GM12878 (cell line): ENCODE data around the gene HOXB13. TPM values are rescaled to one million over a fixed set of nuclear protein-coding genes. Genes with fewer than 3 reads are reported as not detected.

Experiments used
- ATAC-seq: fragments of 200-7000 bp; cut with Tn5 transposase; 3 replicates; pipeline ENCODE4 v1.9.1; 2020; ENCODE audit warnings: mild to moderate bottlenecking, moderate library complexity
- BruUV-seq: library from RNA; stranded (reverse); fragments of 400-500 nt; replicated peaks from 2 replicates; lab custom pipeline; 2021; lab: Mats Ljungman, UMichigan
- CTCF ChIA-PET: fragments of 300-600 bp; sonication (Branson Sonifier 250); formaldehyde crosslinking; extraction: SDS; loops from one replicate; lab custom pipeline; 2021; ENCODE audit warnings: inconsistent platforms; lab: Yijun Ruan, JAX
- POLR2A ChIA-PET: fragments of 350-600 bp; formaldehyde crosslinking; extraction: SDS; loops from one replicate; lab custom pipeline; 2021; ENCODE audit warnings: inconsistent platforms; lab: Charles Lee
- RAD21 ChIA-PET: fragments of 300-600 bp; sonication (Branson Sonifier 250); formaldehyde crosslinking; loops from one replicate; lab custom pipeline; 2023; ENCODE audit warnings: antibody characterized with exemption; ENCODE audit not compliant: unreplicated experiment; lab: Charles Lee
- SMC1A ChIA-PET: fragments of 300-600 bp; sonication (Branson Sonifier 250); formaldehyde crosslinking; loops from one replicate; lab custom pipeline; 2023; ENCODE audit not compliant: unreplicated experiment, uncharacterized antibody; lab: Charles Lee
- DNase-seq: peaks from one replicate; pipeline ENCODE4 v3.0.0-alpha.2; 2011; ENCODE audit warnings: low read depth, low spot score
- FAIRE-seq: peaks from 3 replicates; lab custom pipeline; 2011; peaks lifted over from hg19 to GRCh38; lab: Jason Lieb, UNC
- H2AFZ ChIP-seq: 2 replicates; pipeline ENCODE4 v1.6.0; 2011; ENCODE audit warnings: low read depth, low read length, control low read depth; ENCODE audit not compliant: control insufficient read depth
- H3K27ac ChIP-seq: 2 replicates; pipeline ENCODE4 v1.5.1; 2011; ENCODE audit warnings: control low read depth; ENCODE audit not compliant: control insufficient read depth, insufficient read depth
- H3K27me3 ChIP-seq, 2 experiments: replicated peaks in 1 of 2; 2 replicates each; pipeline versions ENCODE4 v1.6.0 to v1.6.1; 2011; ENCODE audit warnings: low read length in 1 of 2; ENCODE audit not compliant: control insufficient read depth in 2 of 2, insufficient read depth in 2 of 2
- H3K36me3 ChIP-seq, 2 experiments: 2 replicates each; pipeline ENCODE4 v1.5.1; 2011; ENCODE audit warnings: low read length in 1 of 2; ENCODE audit not compliant: control insufficient read depth in 2 of 2, insufficient read depth in 2 of 2
- H3K4me1 ChIP-seq: 2 replicates; pipeline ENCODE4 v1.6.1; 2011; ENCODE audit warnings: mild to moderate bottlenecking, low read length, moderate library complexity, mixed read lengths; ENCODE audit not compliant: control insufficient read depth, insufficient read depth
- H3K4me2 ChIP-seq: 2 replicates; pipeline ENCODE4 v1.6.0; 2011; ENCODE audit warnings: control low read depth; ENCODE audit not compliant: control insufficient read depth, insufficient read depth
- H3K4me3 ChIP-seq: fragments of 200-600 bp; sonication (generic); 2 replicates; pipeline ENCODE4 v1.5.1; 2016
- H3K79me2 ChIP-seq: 2 replicates; pipeline ENCODE4 v1.6.0; 2011; ENCODE audit warnings: low read length; ENCODE audit not compliant: control insufficient read depth, insufficient read depth
- H3K9ac ChIP-seq: 2 replicates; pipeline ENCODE4 v1.8.0; 2011; ENCODE audit warnings: low read length, control low read depth, mixed read lengths; ENCODE audit not compliant: control insufficient read depth, insufficient read depth
- H3K9me3 ChIP-seq: replicated peaks from 3 replicates; pipeline ENCODE4 v1.5.1; 2011; ENCODE audit warnings: mild to moderate bottlenecking, low read length; ENCODE audit not compliant: control insufficient read depth, insufficient read depth
- H4K20me1 ChIP-seq: 2 replicates; pipeline ENCODE4 v1.6.0; 2011; ENCODE audit not compliant: control insufficient read depth, insufficient read depth
- ATF7 ChIP-seq: fragments of 450-650 bp; IDR thresholded peaks from 2 replicates; pipeline ENCODE4 v1.6.1; 2016; ENCODE audit warnings: low read depth, mild to moderate bottlenecking
- FOXK2 ChIP-seq: fragments of 450-650 bp; IDR thresholded peaks from 2 replicates; pipeline ENCODE4 v1.6.1; 2017; ENCODE audit warnings: mild to moderate bottlenecking, moderate library complexity
- MTA2 ChIP-seq: fragments of 450-650 bp; IDR thresholded peaks from 2 replicates; pipeline ENCODE4 v1.6.1; 2016; ENCODE audit warnings: low read depth, mild to moderate bottlenecking, moderate library complexity
- RCOR1 ChIP-seq: conservative IDR thresholded peaks from 2 replicates; pipeline ENCODE4 v1.6.1; 2012; ENCODE audit warnings: low read depth, low read length, improper control_type of control experiment
- SUZ12 ChIP-seq: fragments of 200-600 bp; sonication (generic); IDR thresholded peaks from one replicate; pipeline ENCODE4 v1.6.1; 2018; ENCODE audit warnings: antibody characterized with exemption, mild to moderate bottlenecking; ENCODE audit not compliant: unreplicated experiment
- WGBS: methylation state at CpG from one replicate; pipeline ENCODE4 v1.1.6; 2016; ENCODE audit warnings: low lambda C conversion rate; ENCODE audit not compliant: insufficient replicate concordance, insufficient coverage; ENCODE audit errors: missing lambda C conversion rate; 5-methylcytosine and 5-hydroxymethylcytosine counted together
- in situ Hi-C: fragments of 300-500 bp; cut with MboI; formaldehyde crosslinking; loops from 9 replicates; pipeline ENCODE4 v1.14.3; 2018; ENCODE audit warnings: mixed read lengths
- intact Hi-C: fragments of 100-400 bp; cut with micrococcal nuclease; formaldehyde crosslinking; loops from one replicate; pipeline ENCODE4 v1.14.2; 2022; ENCODE audit not compliant: unreplicated experiment
- polyA plus RNA-seq, 11 experiments: library from polyadenylated mRNA; depleted of rRNA in 4 of 11; unstranded in 6 of 11; stranded (reverse) in 5 of 11; fragments of >200 nt; fragmentation: Nextera tagmentation in 4 of 11; fragmentation: Illumina TruSeq in 1 of 11; extraction: Ambion mirVana in 4 of 11; extraction: Trizol in 1 of 11; gene quantifications; 1 replicate in 1 of 11; 2 replicates in 10 of 11; pipeline versions ENCODE4 v1.2.1 to v1.2.3, GENCODE V29; 2011 to 2016; ENCODE audit warnings: inconsistent platforms in 2 of 11, missing spikeins in 2 of 11, low read depth in 1 of 11
- total RNA-seq, 4 experiments: library from RNA; depleted of rRNA in 3 of 4; stranded (reverse); fragments of >200 nt in 3 of 4; fragmentation: Illumina TruSeq in 1 of 4; extraction: Trizol in 1 of 4; gene quantifications; 2 replicates each; pipeline versions ENCODE4 v1.2.1 to v1.2.3, GENCODE V29; 2013 to 2021
- TF ChIP-seq, protein P1 (sequence below): fragments of 450-650 bp; IDR thresholded peaks from 2 replicates; pipeline ENCODE4 v1.6.1; 2017; ENCODE audit warnings: low read depth, mild to moderate bottlenecking, moderate library complexity
- TF ChIP-seq, protein P2 (sequence below): fragments of 450-650 bp; formaldehyde crosslinking; IDR thresholded peaks from 2 replicates; pipeline ENCODE4 v1.4.0; 2020; ENCODE audit warnings: mild to moderate bottlenecking, moderate library complexity

HOXB13 gene
- total and polyA plus RNA-seq, 10 of the 15 experiments (the other 5 are each of a cell fraction or from before 2014, with no cell fraction given) = 0.05 TPM; not detected in 9

DNA sequence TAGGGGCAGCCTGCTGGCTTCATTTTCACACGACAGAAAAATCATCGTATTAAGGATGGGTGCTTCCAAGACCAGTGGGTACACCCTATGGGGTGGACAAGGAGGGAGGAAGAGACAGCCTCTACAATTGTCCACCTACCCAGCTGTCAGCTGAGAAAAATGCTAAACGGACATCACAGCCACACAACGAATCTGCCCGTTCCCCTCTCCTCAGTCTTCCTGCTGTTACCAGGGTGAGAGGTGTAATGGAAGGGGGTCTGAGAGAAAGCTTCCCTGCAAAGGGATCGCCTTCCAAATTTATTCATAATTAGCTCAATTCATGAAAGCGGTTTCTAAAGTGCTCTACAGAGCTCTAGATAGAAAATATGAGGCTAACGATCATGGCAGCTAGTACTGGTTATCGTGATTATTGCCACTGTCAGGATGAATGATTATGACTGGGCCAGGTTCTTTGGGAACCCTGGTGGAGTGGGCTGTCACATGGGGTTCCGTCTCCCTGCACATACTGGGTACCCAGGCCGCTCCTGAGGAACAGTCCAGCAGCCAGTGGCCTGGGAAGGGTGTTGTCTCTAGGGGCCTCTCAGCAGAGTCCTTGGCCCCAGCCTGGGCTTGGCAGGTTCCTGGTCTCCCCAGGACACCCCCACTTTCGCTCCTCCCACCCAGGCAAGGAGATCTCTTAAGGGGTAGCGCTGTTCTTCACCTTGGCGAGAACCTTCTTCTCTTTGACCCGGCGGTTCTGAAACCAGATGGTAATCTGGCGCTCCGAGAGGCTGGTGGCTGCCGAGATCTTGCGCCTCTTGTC is 2.2 kb downstream of the HOXB13 start:
- Histone ChIP-seq H3K9me3 (no peaks in the 10 kb centered on the region), H3K4me3 (no peak overlapping the region), H3K79me2 (no peaks in the 10 kb centered on the region), H3K4me1 (no peaks in the 10 kb centered on the region; the same call in 1 of the 2 replicates), H3K4me2 (no peak overlapping the region), H3K36me3 (no peaks in the 10 kb centered on the region), H3K9ac (no peak overlapping the region), H3K27me3 (peaks cover 28 to 41% of the 10 kb centered on the region in 2 experiments), H3K27ac (no peak overlapping the region), H2AFZ (no peak overlapping the region), H4K20me1 (no peaks in the 10 kb centered on the region)
- in situ Hi-C loops (loop anchor here (5.0 kb wide), 1 partner anchor 156 kb away; no protein-coding TSS in a partner anchor), intact Hi-C loops (no loop called here)
- POLR2A ChIA-PET = no interaction called here
- TF ChIP-seq MTA2 = no peak
- peak; percentile 53 for TF ChIP-seq SUZ12
- 26% methylated on average over 20 of the region's 20 CpGs for WGBS
- no TSS peak for BruUV-seq
- RAD21 ChIA-PET = interaction anchor here (4.4 to 5.5 kb wide), 2 partner anchors 47 to 153 kb away, joined by 25 to 67 read pairs; no protein-coding TSS in a partner anchor
- CTCF ChIA-PET = interaction anchor here (0.6 to 7.5 kb wide), 10 partner anchors 40 to 158 kb away, joined by 3 to 108 read pairs (median 6); no protein-coding TSS in a partner anchor
- SMC1A ChIA-PET = interaction anchor here (3.9 kb wide), 1 partner anchor 153 kb away, joined by 26 read pairs; no protein-coding TSS in a partner anchor
- ATAC-seq = no peak
- no peak for DNase-seq
- FAIRE-seq = no peak

DNA sequence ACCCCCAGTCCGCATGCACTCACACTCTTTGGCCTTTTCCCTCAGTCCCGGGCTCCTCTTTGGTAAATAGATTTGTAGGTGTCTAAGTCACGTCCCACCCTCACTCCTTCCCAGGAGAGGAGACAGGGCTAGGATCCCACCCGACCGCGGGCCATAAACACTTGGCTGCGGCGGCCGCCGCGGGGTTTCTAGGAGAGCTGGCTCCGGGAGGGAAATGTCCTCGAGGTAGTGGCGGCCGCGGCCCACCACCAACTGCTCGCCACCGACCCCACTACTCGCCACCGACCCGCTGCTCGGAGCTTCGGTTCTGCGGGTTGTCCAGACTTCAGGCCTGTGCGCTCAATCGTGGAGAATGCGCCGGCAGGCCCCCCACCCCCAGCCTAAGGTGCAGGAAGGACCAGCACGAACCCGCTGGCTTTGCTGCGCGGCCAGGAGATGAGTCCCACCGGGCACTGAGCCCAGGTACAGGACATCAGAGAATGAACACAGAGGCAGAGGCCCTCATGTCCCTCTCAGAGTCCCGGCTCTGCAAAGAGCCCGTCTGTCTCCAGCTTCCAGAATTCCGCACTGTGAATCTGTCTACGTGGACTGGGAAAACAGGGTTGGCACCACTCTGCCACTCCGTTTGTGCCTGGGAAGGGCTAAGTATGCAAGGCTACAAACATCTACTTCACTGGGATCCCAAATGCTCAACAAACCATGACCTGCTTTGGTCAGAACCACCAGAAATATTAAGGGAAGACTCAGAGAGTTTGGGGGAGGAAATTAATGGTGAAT is 3.1 kb downstream of the HOXB13 start:
- no peaks in the 10 kb centered on the region for H3K9me3 ChIP-seq
- BruUV-seq = no TSS peak
- ATAC-seq (no peak), DNase-seq (no peak), FAIRE-seq (no peak)
- H4K20me1 ChIP-seq = no peaks in the 10 kb centered on the region
- H3K9ac ChIP-seq = no peak overlapping the region
- H3K4me2 ChIP-seq = no peak overlapping the region
- no peak overlapping the region for H3K27ac ChIP-seq
- CTCF ChIA-PET = interaction anchor here (0.6 to 7.5 kb wide), 21 partner anchors 15 to 338 kb away, joined by 3 to 108 read pairs (median 5); no protein-coding TSS in a partner anchor
- intact Hi-C loops = no loop called here
- H3K4me1 ChIP-seq = no peaks in the 10 kb centered on the region; the same call in 1 of the 2 replicates
- SMC1A ChIA-PET = interaction anchor here (1.0 to 3.9 kb wide), 7 partner anchors 16 to 154 kb away, joined by 3 to 26 read pairs (median 6); no protein-coding TSS in a partner anchor
- 14% methylated on average over 38 of the region's 38 CpGs for WGBS
- H3K36me3 ChIP-seq = no peaks in the 10 kb centered on the region
- H3K79me2 ChIP-seq = no peaks in the 10 kb centered on the region
- RAD21 ChIA-PET = interaction anchor here (0.6 to 5.5 kb wide), 9 partner anchors 46 to 529 kb away, joined by 3 to 67 read pairs (median 5); no protein-coding TSS in a partner anchor
- no peak overlapping the region for H2AFZ ChIP-seq
- POLR2A ChIA-PET = no interaction called here
- H3K4me3 ChIP-seq = no peak overlapping the region
- peaks cover 28 to 48% of the 10 kb centered on the region in 2 experiments for H3K27me3 ChIP-seq
- in situ Hi-C loops = loop anchor here (5.0 kb wide), 1 partner anchor 157 kb away; no protein-coding TSS in a partner anchor
- TF ChIP-seq, protein P1, sequence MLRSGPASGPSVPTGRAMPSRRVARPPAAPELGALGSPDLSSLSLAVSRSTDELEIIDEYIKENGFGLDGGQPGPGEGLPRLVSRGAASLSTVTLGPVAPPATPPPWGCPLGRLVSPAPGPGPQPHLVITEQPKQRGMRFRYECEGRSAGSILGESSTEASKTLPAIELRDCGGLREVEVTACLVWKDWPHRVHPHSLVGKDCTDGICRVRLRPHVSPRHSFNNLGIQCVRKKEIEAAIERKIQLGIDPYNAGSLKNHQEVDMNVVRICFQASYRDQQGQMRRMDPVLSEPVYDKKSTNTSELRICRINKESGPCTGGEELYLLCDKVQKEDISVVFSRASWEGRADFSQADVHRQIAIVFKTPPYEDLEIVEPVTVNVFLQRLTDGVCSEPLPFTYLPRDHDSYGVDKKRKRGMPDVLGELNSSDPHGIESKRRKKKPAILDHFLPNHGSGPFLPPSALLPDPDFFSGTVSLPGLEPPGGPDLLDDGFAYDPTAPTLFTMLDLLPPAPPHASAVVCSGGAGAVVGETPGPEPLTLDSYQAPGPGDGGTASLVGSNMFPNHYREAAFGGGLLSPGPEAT = no peak
- TF ChIP-seq, protein P2, sequence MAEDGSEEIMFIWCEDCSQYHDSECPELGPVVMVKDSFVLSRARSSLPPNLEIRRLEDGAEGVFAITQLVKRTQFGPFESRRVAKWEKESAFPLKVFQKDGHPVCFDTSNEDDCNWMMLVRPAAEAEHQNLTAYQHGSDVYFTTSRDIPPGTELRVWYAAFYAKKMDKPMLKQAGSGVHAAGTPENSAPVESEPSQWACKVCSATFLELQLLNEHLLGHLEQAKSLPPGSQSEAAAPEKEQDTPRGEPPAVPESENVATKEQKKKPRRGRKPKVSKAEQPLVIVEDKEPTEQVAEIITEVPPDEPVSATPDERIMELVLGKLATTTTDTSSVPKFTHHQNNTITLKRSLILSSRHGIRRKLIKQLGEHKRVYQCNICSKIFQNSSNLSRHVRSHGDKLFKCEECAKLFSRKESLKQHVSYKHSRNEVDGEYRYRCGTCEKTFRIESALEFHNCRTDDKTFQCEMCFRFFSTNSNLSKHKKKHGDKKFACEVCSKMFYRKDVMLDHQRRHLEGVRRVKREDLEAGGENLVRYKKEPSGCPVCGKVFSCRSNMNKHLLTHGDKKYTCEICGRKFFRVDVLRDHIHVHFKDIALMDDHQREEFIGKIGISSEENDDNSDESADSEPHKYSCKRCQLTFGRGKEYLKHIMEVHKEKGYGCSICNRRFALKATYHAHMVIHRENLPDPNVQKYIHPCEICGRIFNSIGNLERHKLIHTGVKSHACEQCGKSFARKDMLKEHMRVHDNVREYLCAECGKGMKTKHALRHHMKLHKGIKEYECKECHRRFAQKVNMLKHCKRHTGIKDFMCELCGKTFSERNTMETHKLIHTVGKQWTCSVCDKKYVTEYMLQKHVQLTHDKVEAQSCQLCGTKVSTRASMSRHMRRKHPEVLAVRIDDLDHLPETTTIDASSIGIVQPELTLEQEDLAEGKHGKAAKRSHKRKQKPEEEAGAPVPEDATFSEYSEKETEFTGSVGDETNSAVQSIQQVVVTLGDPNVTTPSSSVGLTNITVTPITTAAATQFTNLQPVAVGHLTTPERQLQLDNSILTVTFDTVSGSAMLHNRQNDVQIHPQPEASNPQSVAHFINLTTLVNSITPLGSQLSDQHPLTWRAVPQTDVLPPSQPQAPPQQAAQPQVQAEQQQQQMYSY (CRISPR knock-in tag) = no peak
- TF ChIP-seq FOXK2 = no peak
- TF ChIP-seq ATF7 = no peak
- no peak for TF ChIP-seq RCOR1
- TF ChIP-seq SUZ12 = peak; percentile 87
